Suprapubic skin (tissue), 4 donors: ENCODE measurements around the gene APPBP2. TPM values are rescaled to one million over a fixed set of nuclear protein-coding genes. Genes with fewer than 3 reads are reported as not detected.

Source experiments
- DNase-seq, 2 donors: peaks; one replicate each; pipeline ENCODE4 v3.0.0-alpha.2; 2019; ENCODE audit warnings: low spot score in 2 of 2
- H3K27ac ChIP-seq: fragments of 200-600 bp; sonication (generic); one replicate; pipeline ENCODE4 v1.5.1; 2019
- H3K27me3 ChIP-seq: fragments of 200-600 bp; sonication (generic); one replicate; pipeline ENCODE4 v1.5.1; 2019
- H3K36me3 ChIP-seq: fragments of 200-600 bp; sonication (generic); one replicate; pipeline ENCODE4 v1.5.1; 2019
- H3K4me1 ChIP-seq: fragments of 200-600 bp; sonication (generic); one replicate; pipeline ENCODE4 v1.5.1; 2019
- H3K4me3 ChIP-seq: fragments of 200-600 bp; sonication (generic); one replicate; pipeline ENCODE4 v1.5.1; 2019; ENCODE audit warnings: mild to moderate bottlenecking
- H3K9me3 ChIP-seq: fragments of 200-600 bp; sonication (generic); one replicate; pipeline ENCODE4 v1.5.1; 2019
- EP300 ChIP-seq: sonication (generic); formaldehyde crosslinking; IDR thresholded peaks from one replicate; pipeline ENCODE4 v1.6.1; 2017; ENCODE audit warnings: antibody characterized with exemption
- POLR2A ChIP-seq, 2 donors: fragments of 450-650 bp; IDR thresholded peaks; one replicate each; pipeline ENCODE4 v1.6.1; 2017; ENCODE audit warnings: antibody characterized with exemption in 2 of 2, mild to moderate bottlenecking in 2 of 2, moderate library complexity in 2 of 2
- POLR2AphosphoS5 ChIP-seq, 3 donors: sonication (generic); formaldehyde crosslinking; IDR thresholded peaks; one replicate each; pipeline ENCODE4 v1.6.1; 2017; ENCODE audit warnings: antibody characterized with exemption in 3 of 3
- WGBS: methylation state at CpG from one replicate; pipeline ENCODE4 v1.1.5; 2018; 5-methylcytosine and 5-hydroxymethylcytosine counted together
- total RNA-seq, 4 donors: library from RNA; depleted of rRNA; stranded (reverse); fragments of >200 nt; gene quantifications; one replicate each; pipeline ENCODE4 v1.1.0, GENCODE V29; 2016
- TF ChIP-seq, protein P1 (sequence below), 2 donors: fragments of 200-600 bp in 1 of 2; fragments of 450-650 bp in 1 of 2; sonication (generic) in 1 of 2; IDR thresholded peaks; one replicate each; pipeline ENCODE4 v1.5.1; 2016 to 2019; ENCODE audit warnings: antibody characterized with exemption in 2 of 2, mild to moderate bottlenecking in 1 of 2, moderate library complexity in 1 of 2

The APPBP2 gene
- total RNA-seq, 4 donors from 2014 or later, result 15.4 to 26.3 (median 17.8) TPM

DNA sequence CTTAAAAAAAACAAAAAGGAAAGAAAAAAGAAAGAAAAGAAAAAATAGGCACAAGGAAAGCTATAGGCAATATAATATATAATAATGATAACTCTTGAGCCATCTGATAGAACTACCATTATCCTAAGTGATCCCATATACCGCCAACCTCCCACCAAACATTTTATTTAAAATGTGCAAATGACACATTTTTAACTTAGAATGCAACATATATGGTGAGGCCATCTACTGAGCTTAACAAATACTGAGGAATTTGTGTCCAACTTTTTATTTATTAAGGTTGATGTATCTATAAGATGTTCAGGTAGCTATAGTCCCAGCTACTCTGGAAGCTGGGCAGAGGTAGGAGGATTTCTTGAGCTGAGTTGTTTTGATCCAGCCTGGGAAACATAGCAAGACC lies 14.4 kb upstream of the APPBP2 start:
- H3K36me3 ChIP-seq, result no peaks in the 10 kb centered on the region
- no peaks in the 10 kb centered on the region for H3K9me3 ChIP-seq
- H3K4me3 ChIP-seq, result no peak overlapping the region
- H3K27me3 ChIP-seq, result no peaks in the 10 kb centered on the region
- no peak for DNase-seq
- TF ChIP-seq EP300, result no peak
- TF ChIP-seq POLR2AphosphoS5 (IDR thresholded peaks at IDR 0.05), result no peak
- TF ChIP-seq, protein P1, sequence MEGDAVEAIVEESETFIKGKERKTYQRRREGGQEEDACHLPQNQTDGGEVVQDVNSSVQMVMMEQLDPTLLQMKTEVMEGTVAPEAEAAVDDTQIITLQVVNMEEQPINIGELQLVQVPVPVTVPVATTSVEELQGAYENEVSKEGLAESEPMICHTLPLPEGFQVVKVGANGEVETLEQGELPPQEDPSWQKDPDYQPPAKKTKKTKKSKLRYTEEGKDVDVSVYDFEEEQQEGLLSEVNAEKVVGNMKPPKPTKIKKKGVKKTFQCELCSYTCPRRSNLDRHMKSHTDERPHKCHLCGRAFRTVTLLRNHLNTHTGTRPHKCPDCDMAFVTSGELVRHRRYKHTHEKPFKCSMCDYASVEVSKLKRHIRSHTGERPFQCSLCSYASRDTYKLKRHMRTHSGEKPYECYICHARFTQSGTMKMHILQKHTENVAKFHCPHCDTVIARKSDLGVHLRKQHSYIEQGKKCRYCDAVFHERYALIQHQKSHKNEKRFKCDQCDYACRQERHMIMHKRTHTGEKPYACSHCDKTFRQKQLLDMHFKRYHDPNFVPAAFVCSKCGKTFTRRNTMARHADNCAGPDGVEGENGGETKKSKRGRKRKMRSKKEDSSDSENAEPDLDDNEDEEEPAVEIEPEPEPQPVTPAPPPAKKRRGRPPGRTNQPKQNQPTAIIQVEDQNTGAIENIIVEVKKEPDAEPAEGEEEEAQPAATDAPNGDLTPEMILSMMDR (IDR thresholded peaks at IDR 0.05), result no peak
- TF ChIP-seq POLR2A (IDR thresholded peaks at IDR 0.05), result no peak
- H3K4me1 ChIP-seq, result no peaks in the 10 kb centered on the region
- no peak overlapping the region for H3K27ac ChIP-seq
- WGBS, result 97% methylated on average over 1 of the region's 1 CpG

GRCh38 chr17:60539807-60540206 lies 13.8 kb upstream of the APPBP2 start:
- H3K4me1 ChIP-seq, result no peaks in the 10 kb centered on the region
- 82% methylated on average over 2 of the region's 2 CpGs for WGBS
- H3K27ac ChIP-seq, result no peak overlapping the region
- no peaks in the 10 kb centered on the region for H3K27me3 ChIP-seq
- H3K4me3 ChIP-seq, result no peak overlapping the region
- H3K9me3 ChIP-seq, result no peaks in the 10 kb centered on the region
- no peak for TF ChIP-seq EP300
- no peak for TF ChIP-seq POLR2A (IDR thresholded peaks at IDR 0.05)
- no peak for TF ChIP-seq POLR2AphosphoS5 (IDR thresholded peaks at IDR 0.05)
- TF ChIP-seq, protein P1 (IDR thresholded peaks at IDR 0.05), result no peak
- no peaks in the 10 kb centered on the region for H3K36me3 ChIP-seq
- no peak for DNase-seq

DNA sequence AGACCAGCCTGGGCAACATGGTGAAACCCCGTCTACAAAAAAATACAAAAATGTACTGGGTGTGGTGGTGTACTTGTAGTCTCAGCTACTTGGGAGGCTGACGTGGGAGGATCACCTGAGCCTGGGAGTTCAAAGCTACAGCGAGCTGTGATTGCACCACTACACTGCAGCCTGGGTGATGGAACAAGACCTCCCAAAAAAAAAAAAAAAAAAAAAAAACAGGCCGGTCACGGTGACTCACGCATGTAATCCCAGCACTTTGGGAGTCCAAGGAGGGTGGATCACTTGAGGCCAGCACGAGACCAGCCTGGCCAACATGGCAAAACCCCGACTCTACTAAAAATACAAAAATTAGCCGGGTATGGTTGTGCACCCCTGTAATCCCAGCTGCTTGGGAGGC lies 12.7 kb upstream of the APPBP2 start:
- Histone ChIP-seq H3K36me3 (no peaks in the 10 kb centered on the region), H3K27ac (no peak overlapping the region), H3K27me3 (no peaks in the 10 kb centered on the region), H3K9me3 (no peaks in the 10 kb centered on the region), H3K4me3 (no peak overlapping the region), H3K4me1 (no peaks in the 10 kb centered on the region)
- DNase-seq, result no peak
- WGBS, result 88% methylated on average over 9 of the region's 9 CpGs
- no peak for TF ChIP-seq EP300
- no peak for TF ChIP-seq POLR2A (IDR thresholded peaks at IDR 0.05)
- no peak for TF ChIP-seq POLR2AphosphoS5 (IDR thresholded peaks at IDR 0.05)
- TF ChIP-seq, protein P1 (IDR thresholded peaks at IDR 0.05), result no peak

- H3K9me3 ChIP-seq, result no peaks in the 10 kb centered on the region
- no peak for DNase-seq
- H3K36me3 ChIP-seq, result no peaks in the 10 kb centered on the region
- no peak overlapping the region for H3K27ac ChIP-seq
- no peak overlapping the region for H3K4me3 ChIP-seq
- 70% methylated on average over 3 of the region's 3 CpGs for WGBS
- TF ChIP-seq POLR2A (IDR thresholded peaks at IDR 0.05) (no peak), POLR2AphosphoS5 (IDR thresholded peaks at IDR 0.05) (no peak), EP300 (no peak)
- TF ChIP-seq, protein P1 (IDR thresholded peaks at IDR 0.05), result no peak
- no peaks in the 10 kb centered on the region for H3K27me3 ChIP-seq
- no peaks in the 10 kb centered on the region for H3K4me1 ChIP-seq
Observed at GRCh38 chr17:60535382-60536279, 9.6 kb upstream of the APPBP2 start.

GRCh38 chr17:60534613-60535157 lies 8.6 kb upstream of the APPBP2 start:
- TF ChIP-seq EP300 (no peak), POLR2AphosphoS5 (IDR thresholded peaks at IDR 0.05) (no peak), POLR2A (IDR thresholded peaks at IDR 0.05) (no peak)
- TF ChIP-seq, protein P1 (IDR thresholded peaks at IDR 0.05), result no peak
- H3K27ac ChIP-seq, result no peak overlapping the region
- H3K9me3 ChIP-seq, result no peaks in the 10 kb centered on the region
- 94% methylated on average over 7 of the region's 7 CpGs for WGBS
- no peaks in the 10 kb centered on the region for H3K27me3 ChIP-seq
- H3K4me1 ChIP-seq, result no peaks in the 10 kb centered on the region
- H3K4me3 ChIP-seq, result no peak overlapping the region
- H3K36me3 ChIP-seq, result no peaks in the 10 kb centered on the region
- no peak for DNase-seq
